Measurements from ENCODE around the gene NKPD1. TPM values are rescaled to one million over a fixed set of nuclear protein-coding genes. Genes with fewer than 3 reads are reported as not detected.

The NKPD1 gene, protein sequence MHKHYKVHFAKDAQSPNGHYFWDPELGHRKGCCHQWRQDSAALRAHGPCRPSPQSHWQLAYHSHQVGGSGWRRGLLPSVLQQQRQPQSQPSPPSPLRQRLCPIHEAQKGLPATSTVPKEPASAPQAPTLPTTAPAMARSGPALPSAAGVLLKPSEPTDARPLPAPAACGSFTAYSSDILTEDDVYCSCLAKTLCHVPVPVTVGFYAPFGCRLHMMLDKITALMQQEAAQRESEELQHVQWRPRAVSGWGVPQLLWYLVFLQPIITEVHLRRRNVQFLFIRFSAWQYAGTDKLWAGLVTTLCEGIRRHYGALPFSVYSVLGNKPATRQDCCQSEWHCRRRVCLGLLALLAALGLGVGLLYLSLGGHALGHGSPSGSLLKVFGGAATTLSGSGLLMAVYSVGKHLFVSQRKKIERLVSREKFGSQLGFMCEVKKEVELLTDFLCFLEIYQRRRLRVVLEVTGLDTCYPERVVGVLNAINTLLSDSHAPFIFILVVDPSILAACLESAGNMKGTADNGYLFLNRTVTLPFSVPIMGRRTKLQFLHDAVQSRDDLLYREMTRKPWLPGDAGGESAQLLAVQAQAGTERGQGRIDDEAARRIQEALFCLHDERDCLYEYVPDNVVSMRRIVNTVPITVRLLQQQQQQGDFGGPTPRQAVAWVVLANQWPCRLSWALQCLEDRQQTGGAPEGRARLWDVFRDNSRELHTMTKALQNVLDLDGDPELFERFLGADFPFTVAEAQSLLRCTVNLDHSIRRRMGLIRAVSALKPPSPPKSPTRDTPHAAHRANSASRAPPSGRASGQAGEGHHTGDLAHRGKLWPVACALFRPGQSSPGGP
- total RNA-seq = under 1 TPM; 0.49 to 0.81 TPM

DNA sequence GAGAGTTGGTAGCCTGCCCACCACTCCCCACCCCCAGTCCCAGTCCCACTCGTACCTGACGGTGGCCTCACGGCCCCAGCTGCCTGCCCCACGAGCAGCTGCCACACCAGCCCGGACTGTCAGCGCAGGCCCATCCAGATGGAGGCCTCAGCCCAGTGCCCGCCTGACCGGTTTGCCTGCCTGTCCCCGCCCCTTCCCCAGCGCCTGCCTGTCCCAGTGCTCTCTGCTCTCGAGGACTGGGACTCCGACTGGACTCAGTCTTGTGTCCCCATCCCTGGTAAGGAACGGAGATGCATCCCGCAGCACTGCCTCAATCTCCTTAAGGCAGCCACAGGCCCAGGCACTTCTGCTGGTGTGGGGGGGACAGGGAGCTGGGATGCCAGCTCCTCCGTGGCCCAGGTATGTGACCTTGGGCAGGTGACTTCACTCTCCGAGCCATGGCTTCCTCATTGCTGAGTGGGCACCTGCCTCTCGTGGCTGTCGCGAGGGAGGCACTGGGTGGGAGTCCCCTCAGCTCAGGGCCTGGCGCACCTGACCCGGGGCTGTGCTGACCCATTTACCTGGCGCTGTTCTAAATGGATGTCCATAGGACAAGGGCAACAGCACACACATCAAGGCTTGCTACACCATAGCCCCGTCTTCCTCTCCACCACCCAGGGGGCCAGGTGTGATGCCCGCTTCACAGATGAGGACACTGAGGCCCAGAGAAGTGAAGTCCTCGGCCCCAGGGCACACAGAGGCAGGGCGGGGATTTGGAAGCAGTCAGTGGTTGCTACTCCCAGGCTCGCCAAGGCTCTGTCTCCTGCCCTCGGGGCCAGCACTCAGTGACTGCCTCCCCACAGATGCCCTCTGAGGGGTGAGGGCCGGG is at the start of gene NKPD1:
NKPD1 (minus strand) TSS at position 113 of the 868 bp plus-strand sequence. CDS start 832 bp downstream, outside the sequence.
- no peaks in the 10 kb centered on the region for H3K9me3 ChIP-seq

DNA sequence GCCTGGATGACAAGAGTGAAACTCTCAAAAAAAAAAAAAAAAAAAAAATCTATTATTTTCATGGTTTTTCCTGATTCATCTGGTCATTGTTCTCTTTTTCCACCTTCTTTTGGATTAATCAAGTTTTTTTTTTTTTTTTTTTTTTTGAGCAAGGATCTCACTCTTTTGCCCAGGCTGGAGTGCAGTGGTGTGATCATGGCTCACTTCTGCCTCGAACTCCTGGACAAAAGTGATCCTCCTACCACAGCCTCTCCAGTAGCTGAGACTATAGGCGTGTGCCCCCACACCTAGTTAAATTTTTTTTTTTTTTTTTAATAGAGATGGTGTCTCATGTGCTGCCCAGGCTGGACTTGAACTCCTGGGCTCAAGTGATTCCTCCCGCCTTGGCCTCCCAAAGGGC is 45.5 kb upstream of the NKPD1 start:
- H3K9me3 ChIP-seq = no peaks in the 10 kb centered on the region
- H3K27ac ChIP-seq = no peak overlapping the region
- no peaks in the 10 kb centered on the region for H3K36me3 ChIP-seq
- no peak overlapping the region for H3K4me3 ChIP-seq
- ATAC-seq (ENCODE audit: insufficient number of reproducible peaks, low FRiP score, low read depth) (no peak), DNase-seq (ENCODE audit: low spot score) (no peak)
- TF ChIP-seq, protein P1, sequence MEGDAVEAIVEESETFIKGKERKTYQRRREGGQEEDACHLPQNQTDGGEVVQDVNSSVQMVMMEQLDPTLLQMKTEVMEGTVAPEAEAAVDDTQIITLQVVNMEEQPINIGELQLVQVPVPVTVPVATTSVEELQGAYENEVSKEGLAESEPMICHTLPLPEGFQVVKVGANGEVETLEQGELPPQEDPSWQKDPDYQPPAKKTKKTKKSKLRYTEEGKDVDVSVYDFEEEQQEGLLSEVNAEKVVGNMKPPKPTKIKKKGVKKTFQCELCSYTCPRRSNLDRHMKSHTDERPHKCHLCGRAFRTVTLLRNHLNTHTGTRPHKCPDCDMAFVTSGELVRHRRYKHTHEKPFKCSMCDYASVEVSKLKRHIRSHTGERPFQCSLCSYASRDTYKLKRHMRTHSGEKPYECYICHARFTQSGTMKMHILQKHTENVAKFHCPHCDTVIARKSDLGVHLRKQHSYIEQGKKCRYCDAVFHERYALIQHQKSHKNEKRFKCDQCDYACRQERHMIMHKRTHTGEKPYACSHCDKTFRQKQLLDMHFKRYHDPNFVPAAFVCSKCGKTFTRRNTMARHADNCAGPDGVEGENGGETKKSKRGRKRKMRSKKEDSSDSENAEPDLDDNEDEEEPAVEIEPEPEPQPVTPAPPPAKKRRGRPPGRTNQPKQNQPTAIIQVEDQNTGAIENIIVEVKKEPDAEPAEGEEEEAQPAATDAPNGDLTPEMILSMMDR (IDR thresholded peaks at IDR 0.05) = no peak
- no peaks in the 10 kb centered on the region for H3K4me1 ChIP-seq (ENCODE audit: control insufficient read depth in 1 of 2, low read depth in 2 of 2)
- no peaks in the 10 kb centered on the region for H3K27me3 ChIP-seq (replicated peaks; ENCODE audit: insufficient read depth)

More for the DNA sequence above, at the start of gene NKPD1:
- DNase-seq (ENCODE audit: low spot score) (no peak), ATAC-seq (ENCODE audit: insufficient number of reproducible peaks, low FRiP score, low read depth) (no peak)
- Histone ChIP-seq H3K36me3 (no peaks in the 10 kb centered on the region), H3K27ac (no peak within 1 kb of the TSS), H3K27me3 (replicated peaks; ENCODE audit: insufficient read depth) (no peaks in the 10 kb centered on the region), H3K4me3 (no peak within 1 kb of the TSS), H3K4me1 (ENCODE audit: control insufficient read depth in 1 of 2, low read depth in 2 of 2) (no peaks in the 10 kb centered on the region)
- TF ChIP-seq, protein P1 (IDR thresholded peaks at IDR 0.05) = no peak

DNA sequence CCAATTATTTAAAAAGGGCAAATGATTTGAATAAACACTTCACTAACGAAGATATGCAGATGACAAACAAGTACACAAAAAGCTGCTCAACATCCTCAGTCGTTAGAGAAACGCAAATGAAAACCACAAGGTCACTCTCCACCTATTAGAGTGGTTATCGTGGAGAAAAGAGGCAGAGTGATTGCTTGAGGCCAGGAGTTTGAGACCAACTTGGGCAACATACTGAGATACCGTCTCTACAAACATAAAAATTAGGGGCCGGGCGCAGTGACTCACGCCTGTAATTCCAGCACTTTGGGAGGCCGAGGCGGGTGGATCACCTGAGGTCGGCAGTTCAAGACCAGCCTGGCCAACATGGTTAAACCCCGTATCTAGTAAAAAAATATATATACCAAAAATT is 45.0 kb upstream of the NKPD1 start:
- no peaks in the 10 kb centered on the region for H3K4me1 ChIP-seq (ENCODE audit: control insufficient read depth in 1 of 2, low read depth in 2 of 2)
- ATAC-seq (ENCODE audit: insufficient number of reproducible peaks, low FRiP score, low read depth) (no peak), DNase-seq (ENCODE audit: low spot score) (no peak)
- H3K36me3 ChIP-seq = no peaks in the 10 kb centered on the region
- H3K9me3 ChIP-seq = no peaks in the 10 kb centered on the region
- TF ChIP-seq, protein P1 (IDR thresholded peaks at IDR 0.05) = no peak
- H3K4me3 ChIP-seq = no peak overlapping the region
- H3K27me3 ChIP-seq (replicated peaks; ENCODE audit: insufficient read depth) = no peaks in the 10 kb centered on the region
- no peak overlapping the region for H3K27ac ChIP-seq

DNA sequence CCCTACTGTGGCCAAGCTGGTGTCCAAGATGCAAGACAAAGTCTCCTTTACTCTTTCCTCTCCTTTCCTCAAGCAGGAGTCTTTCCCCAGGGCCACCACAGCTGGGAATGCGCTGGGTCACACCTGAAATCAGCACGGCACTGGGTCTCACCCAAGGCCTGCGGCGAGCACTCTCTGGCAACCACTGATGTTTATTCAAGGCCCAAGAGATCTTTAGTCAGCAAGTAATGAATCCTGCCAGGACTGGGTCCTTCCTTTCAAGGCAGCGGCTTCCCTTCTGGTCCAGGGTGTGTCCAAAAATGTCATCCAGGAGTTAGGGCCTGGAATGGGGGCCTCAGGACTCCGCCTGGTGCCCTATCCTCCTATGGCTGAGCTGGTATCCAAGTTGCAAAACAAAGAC is 41.9 kb upstream of the NKPD1 start:
- no peak overlapping the region for H3K27ac ChIP-seq
- H3K4me3 ChIP-seq = no peak overlapping the region
- DNase-seq (ENCODE audit: low spot score) (no peak), ATAC-seq (ENCODE audit: insufficient number of reproducible peaks, low FRiP score, low read depth) (no peak)
- TF ChIP-seq, protein P1 (IDR thresholded peaks at IDR 0.05) = no peak
- H3K4me1 ChIP-seq (ENCODE audit: control insufficient read depth in 1 of 2, low read depth in 2 of 2) = no peaks in the 10 kb centered on the region
- H3K36me3 ChIP-seq = no peaks in the 10 kb centered on the region
- H3K9me3 ChIP-seq = no peaks in the 10 kb centered on the region
- no peaks in the 10 kb centered on the region for H3K27me3 ChIP-seq (replicated peaks; ENCODE audit: insufficient read depth)

Measured in thoracic aorta (tissue), 2 donors.